ENCODE measurements around the gene PRDM16.

The PRDM16 gene

GRCh38 chr1:3275471-3276340, 206.7 kb downstream of the PRDM16 start:
- TF ChIP-seq PATZ1 (CRISPR knock-in tag; IDR thresholded peaks at IDR 0.05; ENCODE audit: borderline replicate concordance): no peak
- TF ChIP-seq BACH2 (CRISPR knock-in tag; IDR thresholded peaks at IDR 0.05; ENCODE audit: borderline replicate concordance): no peak

GRCh38 chr1:3276341-3276800, 207.4 kb downstream of the PRDM16 start:
- no peak for ATAC-seq

More at GRCh38 chr1:3275471-3276340, 206.7 kb downstream of the PRDM16 start:
- no peak for ATAC-seq

GRCh38 chr1:3277011-3277471, 208.0 kb downstream of the PRDM16 start:
- ATAC-seq: no peak
- TF ChIP-seq TCF4 (CRISPR knock-in tag; IDR thresholded peaks at IDR 0.05; ENCODE audit: borderline replicate concordance) (no peak), CSRNP3 (CRISPR knock-in tag; IDR thresholded peaks at IDR 0.05) (no peak), TOX (CRISPR knock-in tag; IDR thresholded peaks at IDR 0.05; ENCODE audit: borderline replicate concordance) (no peak), TSHZ2 (CRISPR knock-in tag; IDR thresholded peaks at IDR 0.05) (no peak), OSR1 (CRISPR knock-in tag; IDR thresholded peaks at IDR 0.05) (no peak), BACH2 (CRISPR knock-in tag; IDR thresholded peaks at IDR 0.05; ENCODE audit: borderline replicate concordance) (no peak), PPARA (CRISPR knock-in tag; IDR thresholded peaks at IDR 0.05; ENCODE audit: borderline replicate concordance) (no peak)

More at GRCh38 chr1:3276341-3276800, 207.4 kb downstream of the PRDM16 start:
- TF ChIP-seq PPARA (CRISPR knock-in tag; IDR thresholded peaks at IDR 0.05; ENCODE audit: borderline replicate concordance): no peak
- no peak for TF ChIP-seq TCF4 (CRISPR knock-in tag; IDR thresholded peaks at IDR 0.05; ENCODE audit: borderline replicate concordance)

- TF ChIP-seq ZFP3 (CRISPR knock-in tag; IDR thresholded peaks at IDR 0.05) (no peak), TCF4 (CRISPR knock-in tag; IDR thresholded peaks at IDR 0.05; ENCODE audit: borderline replicate concordance) (no peak), TSHZ2 (CRISPR knock-in tag; IDR thresholded peaks at IDR 0.05) (no peak), BACH2 (CRISPR knock-in tag; IDR thresholded peaks at IDR 0.05; ENCODE audit: borderline replicate concordance) (no peak), SNAI2 (CRISPR knock-in tag; IDR thresholded peaks at IDR 0.05) (no peak), RARB (CRISPR knock-in tag; IDR thresholded peaks at IDR 0.05) (no peak), ZNF8 (CRISPR knock-in tag; IDR thresholded peaks at IDR 0.05) (no peak), POU6F1 (CRISPR knock-in tag; IDR thresholded peaks at IDR 0.05; ENCODE audit: borderline replicate concordance, low read depth) (no peak), GLIS3 (CRISPR knock-in tag; IDR thresholded peaks at IDR 0.05) (no peak), OSR1 (CRISPR knock-in tag; IDR thresholded peaks at IDR 0.05) (no peak), ARNTL (CRISPR knock-in tag; IDR thresholded peaks at IDR 0.05; ENCODE audit: borderline replicate concordance, low read depth) (no peak), CSRNP3 (CRISPR knock-in tag; IDR thresholded peaks at IDR 0.05) (no peak), ZFP30 (CRISPR knock-in tag; IDR thresholded peaks at IDR 0.05) (no peak), ZNF565 (CRISPR knock-in tag; conservative IDR thresholded peaks at IDR 0.05; ENCODE audit: low read depth) (no peak), ZNF70 (CRISPR knock-in tag; IDR thresholded peaks at IDR 0.05) (no peak), PATZ1 (CRISPR knock-in tag; IDR thresholded peaks at IDR 0.05; ENCODE audit: borderline replicate concordance) (no peak)
- ATAC-seq: no peak
Measured at GRCh38 chr1:3277623-3278022, 208.6 kb downstream of the PRDM16 start.
